Activated CD4-positive, alpha-beta T cell treated with anti-CD3 and anti-CD28 coated beads for 4 hours (primary cell): ENCODE measurements around the gene LRFN4.
"Not testable (repeated sequence)": the region's sequence is repeated elsewhere in the genome, so short reads cannot be mapped to it uniquely, and the experiment has no call there.

Experiments
- DNase-seq, 2 donors: peaks; one replicate each; pipeline ENCODE4 v3.0.0-alpha.2; 2020

The LRFN4 gene

GRCh38 chr11:66856496-66857233 is at the start of gene LRFN4:
TSS of gene LRFN4 (plus strand) at chr11:66857064. CDS start at chr11:66857745, 681 bp downstream.
- DNase-seq, result peak; percentile 60 to 73

GRCh38 chr11:66809592-66809991 is 47.3 kb upstream of the LRFN4 start:
- DNase-seq, result no peak

- DNase-seq, result no peak
These were observed 46.2 kb upstream of the LRFN4 start for GRCh38 chr11:66810576-66811185.

- no peak for DNase-seq
These were observed 42.2 kb upstream of the LRFN4 start for GRCh38 chr11:66814678-66815077.

GRCh38 chr11:66815646-66816045 is 41.2 kb upstream of the LRFN4 start:
- no peak for DNase-seq

- DNase-seq, result no peak
These were observed 38.5 kb upstream of the LRFN4 start for GRCh38 chr11:66818231-66818955.

- DNase-seq, result no peak
These were observed 36.5 kb upstream of the LRFN4 start for GRCh38 chr11:66820381-66820780.

- DNase-seq, result no peak
These were observed 36.0 kb upstream of the LRFN4 start for GRCh38 chr11:66820901-66821300.

- no peak for DNase-seq
These were observed 33.2 kb upstream of the LRFN4 start for GRCh38 chr11:66823700-66824099.

GRCh38 chr11:66824573-66824972 is 32.3 kb upstream of the LRFN4 start:
- DNase-seq, result not testable (repeated sequence)

GRCh38 chr11:66834539-66834845 is 22.4 kb upstream of the LRFN4 start:
- DNase-seq, result no peak

- DNase-seq, result no peak
These were observed 21.9 kb upstream of the LRFN4 start for GRCh38 chr11:66834943-66835342.

GRCh38 chr11:66835768-66836405 is 21.0 kb upstream of the LRFN4 start:
- DNase-seq, result no peak

GRCh38 chr11:66840317-66841091 is 16.4 kb upstream of the LRFN4 start:
- DNase-seq, result no peak

GRCh38 chr11:66841861-66842260 is 15.0 kb upstream of the LRFN4 start:
- DNase-seq, result no peak

GRCh38 chr11:66842501-66842895 is 14.4 kb upstream of the LRFN4 start:
- no peak for DNase-seq

- peak; percentile 86 to 88 for DNase-seq
These were observed 13.7 kb upstream of the LRFN4 start, which contains the start of gene RCE1 for GRCh38 chr11:66842896-66843775. TSS of gene RCE1 (plus strand) at chr11:66843441. CDS start at chr11:66843456, 15 bp downstream.

GRCh38 chr11:66843776-66844495 is 12.9 kb upstream of the LRFN4 start:
- DNase-seq, result no peak

GRCh38 chr11:66844496-66845142 is 12.2 kb upstream of the LRFN4 start:
- DNase-seq, result no peak

GRCh38 chr11:66845143-66845875 is 11.6 kb upstream of the LRFN4 start:
- DNase-seq, result no peak
